22Rv1 (cell line): ENCODE results near the gene NEU4.
"Not testable (repeated sequence)": the region's sequence is repeated elsewhere in the genome, so short reads cannot be mapped to it uniquely, and the experiment has no call there.

ENCODE experiments used
- H3K27ac ChIP-seq: fragments of 450-650 bp; 2 replicates; pipeline ENCODE4 v1.5.1; 2017
- ZFX ChIP-seq: fragments of 450-650 bp; IDR thresholded peaks from 2 replicates; pipeline ENCODE4 v1.6.1; 2017; ENCODE audit warnings: antibody characterized with exemption, borderline replicate concordance
- TF ChIP-seq, protein P1 (sequence below): fragments of 450-650 bp; IDR thresholded peaks from 2 replicates; pipeline ENCODE4 v1.5.1; 2017; ENCODE audit warnings: mild to moderate bottlenecking

Gene NEU4

DNA sequence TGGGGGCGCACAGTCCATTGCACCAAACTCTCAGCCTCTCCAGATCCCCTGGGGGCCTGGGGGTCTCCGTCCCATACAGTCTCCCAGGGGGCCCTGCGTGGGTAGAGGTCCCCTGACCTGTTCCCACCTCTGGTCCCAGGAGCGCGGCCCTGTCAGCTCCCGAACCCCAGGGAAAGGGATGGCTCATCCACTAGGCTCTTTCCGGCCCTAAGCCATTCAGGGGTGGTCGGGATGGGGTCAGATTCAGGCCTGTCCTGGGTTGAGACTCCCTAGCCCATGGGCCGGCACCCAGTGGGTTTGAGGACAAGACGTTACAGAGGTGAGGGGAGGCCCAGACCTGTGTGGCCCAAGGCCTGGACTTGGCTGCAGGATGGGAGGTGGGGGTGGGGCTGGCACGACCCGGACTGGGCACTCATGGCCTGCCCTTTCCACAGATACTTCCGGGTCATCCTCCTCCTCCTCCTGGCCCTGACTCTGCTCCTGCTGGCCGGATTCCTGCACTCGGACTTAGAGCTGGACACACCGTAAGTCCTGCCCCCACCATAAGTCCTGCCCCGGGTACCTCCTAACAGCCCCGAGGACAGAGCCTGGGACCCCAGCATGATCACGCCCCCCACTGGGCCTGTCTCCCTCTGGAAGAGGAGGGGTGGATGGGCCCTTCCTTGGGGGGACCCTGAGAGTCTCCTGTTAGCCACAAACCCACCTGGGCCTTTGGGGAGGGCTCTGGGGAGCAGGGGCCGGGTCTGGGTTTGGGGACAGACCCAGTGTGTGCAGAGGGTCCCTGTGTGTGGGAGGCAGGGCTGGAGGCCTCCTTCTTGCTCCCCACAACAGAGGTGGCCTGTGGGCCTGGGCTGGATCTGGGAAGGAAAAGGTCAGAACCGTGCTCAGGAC is 10.1 kb upstream of the NEU4 start:
- no peak overlapping the region for H3K27ac ChIP-seq
- TF ChIP-seq ZFX: no peak
- TF ChIP-seq, protein P1, sequence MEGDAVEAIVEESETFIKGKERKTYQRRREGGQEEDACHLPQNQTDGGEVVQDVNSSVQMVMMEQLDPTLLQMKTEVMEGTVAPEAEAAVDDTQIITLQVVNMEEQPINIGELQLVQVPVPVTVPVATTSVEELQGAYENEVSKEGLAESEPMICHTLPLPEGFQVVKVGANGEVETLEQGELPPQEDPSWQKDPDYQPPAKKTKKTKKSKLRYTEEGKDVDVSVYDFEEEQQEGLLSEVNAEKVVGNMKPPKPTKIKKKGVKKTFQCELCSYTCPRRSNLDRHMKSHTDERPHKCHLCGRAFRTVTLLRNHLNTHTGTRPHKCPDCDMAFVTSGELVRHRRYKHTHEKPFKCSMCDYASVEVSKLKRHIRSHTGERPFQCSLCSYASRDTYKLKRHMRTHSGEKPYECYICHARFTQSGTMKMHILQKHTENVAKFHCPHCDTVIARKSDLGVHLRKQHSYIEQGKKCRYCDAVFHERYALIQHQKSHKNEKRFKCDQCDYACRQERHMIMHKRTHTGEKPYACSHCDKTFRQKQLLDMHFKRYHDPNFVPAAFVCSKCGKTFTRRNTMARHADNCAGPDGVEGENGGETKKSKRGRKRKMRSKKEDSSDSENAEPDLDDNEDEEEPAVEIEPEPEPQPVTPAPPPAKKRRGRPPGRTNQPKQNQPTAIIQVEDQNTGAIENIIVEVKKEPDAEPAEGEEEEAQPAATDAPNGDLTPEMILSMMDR: no peak

DNA sequence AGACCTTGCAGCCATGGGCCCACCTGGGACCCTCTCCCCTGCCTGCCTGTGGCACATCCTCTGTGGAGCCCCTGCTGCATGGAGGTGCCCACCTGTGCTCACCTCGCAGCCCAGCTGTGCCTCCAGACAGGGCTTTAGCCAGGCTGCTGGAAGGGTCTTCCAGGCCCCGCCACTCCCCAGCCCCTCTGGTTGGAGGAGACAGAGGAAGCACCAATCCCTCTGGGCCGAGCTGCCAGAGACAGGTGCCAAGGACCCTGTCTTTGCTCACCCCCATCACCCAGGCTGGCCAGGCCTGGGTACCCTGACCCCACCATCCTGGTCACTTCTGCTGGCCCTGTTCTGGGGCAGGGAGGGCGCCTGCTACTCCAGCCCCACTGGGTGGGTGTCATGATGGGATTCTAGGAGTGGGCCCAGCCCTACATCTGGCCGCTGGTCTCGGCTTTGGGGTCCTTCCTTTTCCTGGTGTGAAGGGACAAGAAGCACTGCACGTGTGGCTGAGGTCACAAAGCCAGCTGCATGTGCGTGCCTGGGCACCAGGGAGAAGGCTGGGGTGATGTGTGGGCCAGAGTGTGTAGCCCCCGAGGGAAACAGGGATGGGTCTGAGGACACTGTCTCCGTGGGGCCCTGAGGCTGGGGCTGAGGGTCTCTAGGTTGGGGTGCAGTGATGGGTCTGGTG is 9.3 kb upstream of the NEU4 start:
- TF ChIP-seq, protein P1: no peak
- TF ChIP-seq ZFX: no peak
- no peak overlapping the region for H3K27ac ChIP-seq

DNA sequence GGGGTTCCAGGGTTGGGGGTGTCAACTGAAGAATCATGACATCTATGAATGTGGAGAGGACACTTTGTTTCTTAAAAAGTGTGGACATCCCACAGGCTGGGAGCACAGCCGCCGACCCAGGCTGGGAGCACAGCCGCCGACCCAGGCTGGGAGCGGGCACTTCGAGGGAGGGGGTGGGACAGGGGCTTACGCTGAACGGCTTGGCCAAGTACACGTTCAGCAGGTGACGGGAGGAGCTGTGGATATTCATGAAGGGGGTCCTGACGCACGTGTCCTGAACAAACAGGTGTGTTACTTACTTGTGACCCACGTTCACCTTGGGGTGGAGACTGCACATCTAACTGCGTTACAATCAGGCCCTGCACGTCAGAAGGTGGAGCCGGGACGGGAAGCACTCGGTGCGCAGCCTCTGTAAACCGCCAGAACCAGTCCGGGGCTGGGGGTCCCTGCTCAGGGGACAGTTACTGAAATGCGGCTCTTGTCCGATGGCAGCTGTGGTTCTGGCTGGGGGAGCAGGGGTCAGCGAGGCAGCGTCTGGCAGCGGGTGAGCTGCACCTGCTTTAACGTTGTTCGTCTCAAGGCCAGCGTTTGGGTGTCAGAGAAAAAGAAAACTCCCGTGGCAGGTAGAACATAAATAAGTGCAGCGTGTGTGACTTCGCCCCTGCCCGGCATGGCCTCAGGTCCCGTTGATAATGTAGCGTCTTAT is 8.6 kb upstream of the NEU4 start:
- not testable (repeated sequence) for H3K27ac ChIP-seq

DNA sequence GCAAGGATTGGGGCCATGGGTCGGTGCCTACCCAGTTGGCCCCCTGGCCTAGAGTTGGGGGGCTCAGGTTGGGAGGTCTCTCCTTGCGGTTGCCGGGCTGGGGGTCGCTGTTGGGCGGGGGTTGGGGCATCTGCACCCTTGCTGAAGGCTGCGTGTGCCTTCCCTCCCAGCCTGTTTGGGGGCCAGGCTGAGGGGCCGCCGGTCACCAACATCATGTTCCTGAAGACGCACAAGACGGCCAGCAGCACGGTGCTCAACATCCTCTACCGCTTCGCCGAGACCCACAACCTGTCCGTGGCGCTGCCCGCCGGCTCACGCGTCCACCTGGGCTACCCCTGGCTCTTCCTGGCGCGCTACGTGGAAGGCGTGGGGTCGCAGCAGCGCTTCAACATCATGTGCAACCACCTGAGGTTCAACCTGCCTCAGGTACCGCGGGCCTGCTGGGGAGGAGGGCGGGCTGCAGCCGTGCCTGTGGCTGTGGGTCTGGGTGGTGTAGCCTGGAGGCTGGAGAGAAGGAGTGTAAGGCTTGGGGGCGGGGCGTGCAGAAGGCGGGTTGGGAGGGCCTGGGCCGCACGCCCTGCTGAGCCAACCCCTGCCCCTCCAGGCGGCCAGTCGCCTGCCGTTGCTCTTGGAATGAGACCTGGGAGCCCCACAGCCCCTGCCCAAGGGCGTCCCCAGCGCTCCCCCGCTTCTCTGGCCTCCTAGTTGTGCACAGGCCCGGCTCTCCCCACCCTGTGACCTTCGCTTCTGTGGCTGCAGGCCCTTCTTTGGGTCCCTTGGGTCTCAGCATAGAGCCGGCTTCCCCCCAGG is 7.2 kb upstream of the NEU4 start:
- H3K27ac ChIP-seq: no peak overlapping the region
- TF ChIP-seq, protein P1: no peak
- TF ChIP-seq ZFX: no peak

DNA sequence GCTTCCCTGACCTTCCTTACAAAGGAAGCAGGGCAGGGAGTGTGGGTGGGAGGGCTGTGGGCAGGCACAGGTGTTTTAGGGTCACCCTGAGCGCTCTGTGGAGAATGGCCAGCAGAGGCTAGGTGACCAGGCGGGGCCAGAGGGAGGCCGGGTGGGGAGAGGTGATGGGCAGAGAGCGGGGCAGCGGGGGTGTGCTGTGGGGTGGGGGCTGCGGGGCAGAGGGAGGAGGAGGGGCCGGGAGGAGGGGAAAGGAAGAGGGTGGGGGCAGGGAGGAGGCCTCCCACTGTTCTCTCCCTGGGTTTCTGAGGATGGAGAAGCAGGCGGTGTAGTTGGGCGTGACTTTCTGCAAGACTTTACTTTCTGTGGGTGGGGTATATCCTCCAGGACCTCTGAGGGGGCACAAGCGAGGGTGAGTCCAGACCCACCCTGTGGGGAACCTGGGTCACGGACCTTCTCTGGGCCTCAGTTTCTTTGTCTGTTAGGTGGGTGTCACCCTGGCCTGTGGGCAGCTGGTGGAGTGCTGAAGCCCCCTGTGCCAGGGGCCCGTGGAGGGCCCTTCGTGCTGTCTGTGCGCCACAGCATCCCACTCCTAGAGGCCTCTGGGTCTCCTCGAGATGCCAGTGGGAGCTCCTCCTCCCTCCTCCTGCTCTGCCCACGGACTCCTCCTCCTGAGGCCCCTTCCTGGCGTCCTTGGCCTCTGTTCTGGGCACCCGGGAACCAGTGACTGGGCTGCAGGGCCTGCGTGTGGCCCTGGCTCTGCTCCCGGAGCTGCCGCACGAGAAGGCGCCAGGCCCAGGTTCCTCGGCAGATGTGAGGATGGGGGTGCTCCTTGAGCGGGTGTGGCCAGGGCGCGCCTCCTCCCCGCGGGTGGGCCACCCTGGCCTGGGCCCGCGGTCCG is 6.3 kb upstream of the NEU4 start:
- TF ChIP-seq, protein P1: no peak
- no peak for TF ChIP-seq ZFX
- no peak overlapping the region for H3K27ac ChIP-seq

DNA sequence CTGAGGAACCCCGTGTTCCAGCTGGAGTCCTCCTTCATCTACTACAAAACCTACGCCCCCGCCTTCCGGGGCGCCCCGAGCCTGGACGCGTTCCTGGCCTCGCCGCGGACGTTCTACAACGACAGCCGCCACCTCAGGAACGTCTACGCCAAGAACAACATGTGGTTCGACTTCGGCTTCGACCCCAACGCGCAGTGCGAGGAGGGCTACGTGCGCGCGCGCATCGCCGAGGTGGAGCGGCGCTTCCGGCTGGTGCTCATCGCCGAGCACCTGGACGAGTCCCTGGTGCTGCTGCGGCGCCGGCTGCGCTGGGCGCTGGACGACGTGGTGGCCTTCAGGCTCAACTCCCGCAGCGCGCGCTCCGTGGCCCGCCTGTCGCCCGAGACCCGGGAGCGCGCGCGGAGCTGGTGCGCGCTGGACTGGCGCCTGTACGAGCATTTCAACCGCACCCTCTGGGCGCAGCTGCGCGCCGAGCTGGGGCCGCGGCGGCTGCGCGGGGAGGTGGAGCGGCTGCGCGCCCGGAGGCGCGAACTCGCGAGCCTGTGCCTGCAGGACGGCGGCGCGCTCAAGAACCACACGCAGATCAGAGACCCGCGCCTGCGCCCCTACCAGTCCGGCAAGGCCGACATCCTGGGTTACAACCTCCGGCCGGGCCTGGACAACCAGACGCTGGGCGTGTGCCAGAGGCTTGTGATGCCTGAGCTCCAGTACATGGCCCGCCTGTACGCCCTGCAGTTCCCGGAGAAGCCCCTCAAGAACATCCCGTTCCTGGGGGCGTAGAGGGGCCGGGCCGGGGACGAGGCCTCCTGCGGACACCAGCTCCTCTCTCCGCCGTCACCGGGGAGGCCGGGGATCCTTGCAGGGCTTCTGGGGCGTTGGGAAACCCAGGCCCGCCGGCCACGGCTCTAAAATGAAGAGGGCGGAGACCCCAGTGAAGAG is 5.3 kb upstream of the NEU4 start:
- H3K27ac ChIP-seq: no peak overlapping the region
- no peak for TF ChIP-seq ZFX
- TF ChIP-seq, protein P1: no peak
